Kidney (tissue), 14 donors: ENCODE data around the gene CLDN14. TPM values are rescaled to one million over a fixed set of nuclear protein-coding genes. Genes with fewer than 3 reads are reported as not detected.

Experiments used
- DNase-seq, 5 donors: peaks; one replicate each; pipeline ENCODE4 v3.0.0-alpha.2; 2013 to 2020
- FAIRE-seq: peaks from 2 replicates; lab custom pipeline; 2012; peaks lifted over from hg19 to GRCh38; lab: Jason Lieb, UNC
- H3K27ac ChIP-seq, 2 donors: one replicate each; pipeline ENCODE4 v1.7.0; 2013; ENCODE audit warnings: low read depth in 2 of 2, low read length in 2 of 2, inconsistent platforms in 1 of 2
- H3K27me3 ChIP-seq: one replicate; pipeline ENCODE4 v1.7.1; 2013; ENCODE audit warnings: low read length, inconsistent platforms; ENCODE audit not compliant: control insufficient read depth, insufficient read depth
- H3K36me3 ChIP-seq, 3 donors: one replicate each; pipeline versions ENCODE4 v1.7.0 to v1.7.1; 2013; ENCODE audit warnings: low read length in 3 of 3, control low read depth in 1 of 3, inconsistent platforms in 1 of 3; ENCODE audit not compliant: insufficient read depth in 3 of 3, control insufficient read depth in 2 of 3
- H3K4me1 ChIP-seq, 3 donors: one replicate each; pipeline versions ENCODE4 v1.7.0 to v1.7.1; 2013; ENCODE audit warnings: low read length in 3 of 3, inconsistent platforms in 1 of 3, low read depth in 1 of 3; ENCODE audit not compliant: control insufficient read depth in 2 of 3, insufficient read depth in 2 of 3
- H3K4me3 ChIP-seq, 3 donors: one replicate each; pipeline versions ENCODE4 v1.7.0 to v1.8.1; 2013; ENCODE audit warnings: low read length in 3 of 3, control low read depth in 1 of 3, inconsistent platforms in 1 of 3
- H3K9ac ChIP-seq, 3 donors: one replicate each; pipeline versions ENCODE4 v1.7.0 to v1.7.1; 2013; ENCODE audit warnings: low read length in 3 of 3, control low read depth in 1 of 3, inconsistent platforms in 1 of 3
- H3K9me3 ChIP-seq, 3 donors: one replicate each; pipeline versions ENCODE4 v1.7.0 to v1.7.1; 2013; ENCODE audit warnings: low read length in 3 of 3, control low read depth in 1 of 3, inconsistent platforms in 1 of 3; ENCODE audit not compliant: control insufficient read depth in 2 of 3, insufficient read depth in 1 of 3
- CTCF ChIP-seq: IDR thresholded peaks from 3 replicates; pipeline ENCODE4 v1.5.1; 2012; ENCODE audit warnings: mild to moderate bottlenecking, moderate library complexity, borderline replicate concordance; ENCODE audit not compliant: insufficient read depth; ENCODE audit errors: extremely low read depth
- intact Hi-C: fragments of 100-400 bp; cut with DNase I; formaldehyde crosslinking; loops from one replicate; pipeline ENCODE4 v1.11.1; 2022
- polyA plus RNA-seq: library from polyadenylated mRNA; stranded (reverse); fragments of 350-450 nt; fragmentation: Illumina TruSeq; extraction: RNeasy Lipid Tissue Mini Kit (QIAGEN cat#74804); gene quantifications from one replicate; pipeline ENCODE4 v1.2.3, GENCODE V29; 2014; ENCODE audit warnings: low read depth, low replicate concordance; ENCODE audit not compliant: insufficient read depth
- total RNA-seq: library from RNA; stranded (reverse); fragmentation: NEBNext Ultra II Directional; extraction: Animal tissue kit (Norgen Biotek cat#: 25700); gene quantifications from one replicate; pipeline ENCODE4 v1.2.1, GENCODE V29; 2021
- donor health status: control.
- donor health status: control.
- donor health status: control.
- donor health status: control.
- donor health status: control.
- donor health status: DM: yes; HTN: yes; CAD: no.
- donor health status: Normal renal cell carcinoma (clear cell type).

CLDN14 gene
- total and polyA plus RNA-seq, 2 donors from 2014 or later, result 8.7 to 10.0 TPM

GRCh38 chr21:36473203-36473602, 6.7 kb downstream of the CLDN14 start:
- Histone ChIP-seq H3K9ac (no peak overlapping the region), H3K27me3 (no peaks in the 10 kb centered on the region), H3K9me3 (no peaks in the 10 kb centered on the region), H3K27ac (no peak overlapping the region), H3K36me3 (no peaks in the 10 kb centered on the region), H3K4me1 (no peaks in the 10 kb centered on the region), H3K4me3 (no peak overlapping the region)
- intact Hi-C loops, result no loop called here
- FAIRE-seq (no peak), DNase-seq (no peak)
- TF ChIP-seq CTCF, result no peak

DNA sequence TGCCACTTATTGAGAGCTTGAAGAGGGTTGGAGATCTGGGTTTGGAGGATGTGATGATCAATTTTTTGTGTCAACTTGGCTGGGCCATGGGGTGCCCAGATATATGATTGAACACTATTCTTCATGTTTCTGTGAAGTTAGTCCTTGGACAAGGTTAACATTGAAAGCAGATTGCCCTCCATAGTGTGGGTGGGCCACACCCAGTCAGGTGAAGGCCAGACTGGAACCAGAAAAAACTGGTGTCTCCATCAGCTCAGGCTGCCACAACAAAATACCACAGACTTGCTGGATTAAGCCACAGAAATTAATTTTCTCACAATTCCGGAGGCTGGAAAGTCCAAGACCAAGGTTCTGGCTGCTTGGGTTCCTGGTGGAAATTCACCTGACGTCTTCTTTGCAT, 7.5 kb downstream of the CLDN14 start:
- Histone ChIP-seq H3K4me3 (no peak overlapping the region), H3K9ac (no peak overlapping the region), H3K36me3 (no peaks in the 10 kb centered on the region), H3K27me3 (no peaks in the 10 kb centered on the region), H3K9me3 (no peaks in the 10 kb centered on the region), H3K27ac (no peak overlapping the region), H3K4me1 (no peaks in the 10 kb centered on the region)
- no peak for TF ChIP-seq CTCF
- no peak for FAIRE-seq
- intact Hi-C loops, result no loop called here
- no peak for DNase-seq

DNA sequence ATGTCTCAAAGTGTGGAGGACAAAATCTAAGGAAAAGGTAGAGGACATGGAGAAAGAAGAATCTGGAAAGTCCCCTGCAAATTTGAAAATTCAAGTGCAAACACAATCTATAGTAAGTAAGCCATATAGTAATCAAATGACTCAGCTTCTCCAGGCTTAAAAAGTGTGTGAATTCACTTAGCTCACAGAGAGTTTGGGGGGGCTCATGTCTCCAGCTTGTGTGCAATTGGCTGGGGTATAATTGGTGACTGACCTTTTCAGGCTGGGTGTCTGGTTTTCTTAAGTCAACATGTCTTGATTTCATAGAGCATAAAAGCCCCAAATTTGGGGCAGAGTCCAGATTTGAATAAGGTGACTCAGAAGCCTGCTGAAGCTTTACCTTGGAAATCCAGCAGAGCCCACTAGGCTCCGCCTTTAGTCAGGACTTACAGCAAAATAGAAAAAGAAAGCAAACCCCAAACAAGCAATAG, 8.6 kb downstream of the CLDN14 start:
- Histone ChIP-seq H3K36me3 (no peaks in the 10 kb centered on the region), H3K27ac (no peak overlapping the region), H3K4me3 (no peak overlapping the region), H3K27me3 (no peaks in the 10 kb centered on the region), H3K9ac (no peak overlapping the region), H3K4me1 (no peaks in the 10 kb centered on the region), H3K9me3 (no peaks in the 10 kb centered on the region)
- intact Hi-C loops, result no loop called here
- TF ChIP-seq CTCF, result no peak
- no peak for FAIRE-seq
- DNase-seq, result no peak

GRCh38 chr21:36470294-36470693, 9.6 kb downstream of the CLDN14 start:
- FAIRE-seq (no peak), DNase-seq (peak in 1 of 5 donors; percentile 36)
- no peak for TF ChIP-seq CTCF
- Histone ChIP-seq H3K4me3 (no peak overlapping the region), H3K27ac (no peak overlapping the region), H3K27me3 (no peaks in the 10 kb centered on the region), H3K9ac (no peak overlapping the region), H3K4me1 (peaks cover 0 to 7% (median 2%) of the 10 kb centered on the region in 3 donors), H3K36me3 (no peaks in the 10 kb centered on the region), H3K9me3 (no peaks in the 10 kb centered on the region)
- intact Hi-C loops, result no loop called here
